Kidney (tissue), 14 donors: ENCODE results near the gene WIPF1. TPM values are rescaled to one million over a fixed set of nuclear protein-coding genes. Genes with fewer than 3 reads are reported as not detected.

Experiments used
- DNase-seq, 5 donors: peaks; one replicate each; pipeline ENCODE4 v3.0.0-alpha.2; 2013 to 2020
- FAIRE-seq: peaks from 2 replicates; lab custom pipeline; 2012; peaks lifted over from hg19 to GRCh38; lab: Jason Lieb, UNC
- H3K27ac ChIP-seq, 2 donors: one replicate each; pipeline ENCODE4 v1.7.0; 2013; ENCODE audit warnings: low read depth in 2 of 2, low read length in 2 of 2, inconsistent platforms in 1 of 2
- H3K27me3 ChIP-seq: one replicate; pipeline ENCODE4 v1.7.1; 2013; ENCODE audit warnings: low read length, inconsistent platforms; ENCODE audit not compliant: control insufficient read depth, insufficient read depth
- H3K36me3 ChIP-seq, 3 donors: one replicate each; pipeline versions ENCODE4 v1.7.0 to v1.7.1; 2013; ENCODE audit warnings: low read length in 3 of 3, control low read depth in 1 of 3, inconsistent platforms in 1 of 3; ENCODE audit not compliant: insufficient read depth in 3 of 3, control insufficient read depth in 2 of 3
- H3K4me1 ChIP-seq, 3 donors: one replicate each; pipeline versions ENCODE4 v1.7.0 to v1.7.1; 2013; ENCODE audit warnings: low read length in 3 of 3, inconsistent platforms in 1 of 3, low read depth in 1 of 3; ENCODE audit not compliant: control insufficient read depth in 2 of 3, insufficient read depth in 2 of 3
- H3K4me3 ChIP-seq, 3 donors: one replicate each; pipeline versions ENCODE4 v1.7.0 to v1.8.1; 2013; ENCODE audit warnings: low read length in 3 of 3, control low read depth in 1 of 3, inconsistent platforms in 1 of 3
- H3K9ac ChIP-seq, 3 donors: one replicate each; pipeline versions ENCODE4 v1.7.0 to v1.7.1; 2013; ENCODE audit warnings: low read length in 3 of 3, control low read depth in 1 of 3, inconsistent platforms in 1 of 3
- H3K9me3 ChIP-seq, 3 donors: one replicate each; pipeline versions ENCODE4 v1.7.0 to v1.7.1; 2013; ENCODE audit warnings: low read length in 3 of 3, control low read depth in 1 of 3, inconsistent platforms in 1 of 3; ENCODE audit not compliant: control insufficient read depth in 2 of 3, insufficient read depth in 1 of 3
- CTCF ChIP-seq: IDR thresholded peaks from 3 replicates; pipeline ENCODE4 v1.5.1; 2012; ENCODE audit warnings: mild to moderate bottlenecking, moderate library complexity, borderline replicate concordance; ENCODE audit not compliant: insufficient read depth; ENCODE audit errors: extremely low read depth
- intact Hi-C: fragments of 100-400 bp; cut with DNase I; formaldehyde crosslinking; loops from one replicate; pipeline ENCODE4 v1.11.1; 2022
- polyA plus RNA-seq: library from polyadenylated mRNA; stranded (reverse); fragments of 350-450 nt; fragmentation: Illumina TruSeq; extraction: RNeasy Lipid Tissue Mini Kit (QIAGEN cat#74804); gene quantifications from one replicate; pipeline ENCODE4 v1.2.3, GENCODE V29; 2014; ENCODE audit warnings: low read depth, low replicate concordance; ENCODE audit not compliant: insufficient read depth
- total RNA-seq: library from RNA; stranded (reverse); fragmentation: NEBNext Ultra II Directional; extraction: Animal tissue kit (Norgen Biotek cat#: 25700); gene quantifications from one replicate; pipeline ENCODE4 v1.2.1, GENCODE V29; 2021
- donor health status: control.
- donor health status: control.
- donor health status: control.
- donor health status: control.
- donor health status: control.
- donor health status: DM: yes; HTN: yes; CAD: no.
- donor health status: Normal renal cell carcinoma (clear cell type).

Gene WIPF1
- total and polyA plus RNA-seq, 2 donors from 2014 or later, result 11.7 to 55.0 TPM

- no peak for FAIRE-seq
- Histone ChIP-seq H3K9me3 (no peaks in the 10 kb centered on the region), H3K36me3 (no peaks in the 10 kb centered on the region), H3K9ac (no peak overlapping the region), H3K4me3 (no peak overlapping the region), H3K27ac (no peak overlapping the region), H3K27me3 (no peaks in the 10 kb centered on the region), H3K4me1 (peaks cover 0 to 16% (median 11%) of the 10 kb centered on the region in 3 donors)
- intact Hi-C loops, result no loop called here
- no peak for TF ChIP-seq CTCF
- no peak for DNase-seq
Measured at GRCh38 chr2:174611854-174612253, 14.2 kb upstream of the WIPF1 start.

GRCh38 chr2:174611006-174611405 is 13.4 kb upstream of the WIPF1 start:
- intact Hi-C loops, result no loop called here
- no peak for FAIRE-seq
- H3K27me3 ChIP-seq, result no peaks in the 10 kb centered on the region
- DNase-seq, result no peak
- no peak overlapping the region for H3K4me3 ChIP-seq
- H3K9me3 ChIP-seq, result no peaks in the 10 kb centered on the region
- TF ChIP-seq CTCF, result no peak
- no peak overlapping the region for H3K27ac ChIP-seq
- peaks cover 0 to 16% (median 12%) of the 10 kb centered on the region in 3 donors for H3K4me1 ChIP-seq
- H3K36me3 ChIP-seq, result no peaks in the 10 kb centered on the region
- no peak overlapping the region for H3K9ac ChIP-seq

GRCh38 chr2:174610243-174610995 is 12.8 kb upstream of the WIPF1 start:
- H3K27ac ChIP-seq, result no peak overlapping the region
- intact Hi-C loops, result no loop called here
- no peak for DNase-seq
- no peak overlapping the region for H3K4me3 ChIP-seq
- H3K36me3 ChIP-seq, result no peaks in the 10 kb centered on the region
- H3K4me1 ChIP-seq, result peaks cover 0 to 16% (median 10%) of the 10 kb centered on the region in 3 donors
- FAIRE-seq, result no peak
- H3K9me3 ChIP-seq, result no peaks in the 10 kb centered on the region
- no peak for TF ChIP-seq CTCF
- H3K27me3 ChIP-seq, result no peaks in the 10 kb centered on the region
- H3K9ac ChIP-seq, result no peak overlapping the region

- no peak overlapping the region for H3K27ac ChIP-seq
- intact Hi-C loops, result no loop called here
- no peaks in the 10 kb centered on the region for H3K9me3 ChIP-seq
- H3K4me1 ChIP-seq, result peaks cover 0 to 14% (median 10%) of the 10 kb centered on the region in 3 donors
- TF ChIP-seq CTCF, result no peak
- H3K36me3 ChIP-seq, result no peaks in the 10 kb centered on the region
- FAIRE-seq (no peak), DNase-seq (no peak)
- no peak overlapping the region for H3K9ac ChIP-seq
- no peaks in the 10 kb centered on the region for H3K27me3 ChIP-seq
- H3K4me3 ChIP-seq, result no peak overlapping the region
Measured at GRCh38 chr2:174609261-174609660, 11.7 kb upstream of the WIPF1 start.
